Gastroesophageal sphincter (tissue), 3 donors: Measurements from ENCODE around the gene RGS21.

Experiments
- CTCF ChIP-seq, 4 experiments: fragments of 200-600 bp in 2 of 4; fragments of 450-650 bp in 2 of 4; sonication (generic) in 1 of 4; IDR thresholded peaks; one replicate each; pipeline ENCODE4 v1.5.1; 2017 to 2019; ENCODE audit warnings: antibody characterized with exemption in 4 of 4, mild to moderate bottlenecking in 2 of 4, moderate library complexity in 2 of 4
- EP300 ChIP-seq: sonication (generic); formaldehyde crosslinking; IDR thresholded peaks from one replicate; pipeline ENCODE4 v1.6.1; 2017; ENCODE audit warnings: antibody characterized with exemption, mild to moderate bottlenecking
- POLR2A ChIP-seq, 2 donors: fragments of 450-650 bp; IDR thresholded peaks; one replicate each; pipeline ENCODE4 v1.6.1; 2017; ENCODE audit warnings: antibody characterized with exemption in 2 of 2, mild to moderate bottlenecking in 2 of 2, moderate library complexity in 1 of 2
- POLR2AphosphoS5 ChIP-seq: sonication (generic); formaldehyde crosslinking; IDR thresholded peaks from one replicate; pipeline ENCODE4 v1.6.1; 2017; ENCODE audit warnings: antibody characterized with exemption

- no peak for TF ChIP-seq POLR2A (IDR thresholded peaks at IDR 0.05)
- TF ChIP-seq CTCF (IDR thresholded peaks at IDR 0.05): no peak
- TF ChIP-seq POLR2AphosphoS5: no peak
- no peak for TF ChIP-seq EP300
These were observed 26.1 kb downstream of the RGS21 start for GRCh38 chr1:192342842-192343241.
